ENCODE data around the gene ADCY5.

Gene ADCY5

DNA sequence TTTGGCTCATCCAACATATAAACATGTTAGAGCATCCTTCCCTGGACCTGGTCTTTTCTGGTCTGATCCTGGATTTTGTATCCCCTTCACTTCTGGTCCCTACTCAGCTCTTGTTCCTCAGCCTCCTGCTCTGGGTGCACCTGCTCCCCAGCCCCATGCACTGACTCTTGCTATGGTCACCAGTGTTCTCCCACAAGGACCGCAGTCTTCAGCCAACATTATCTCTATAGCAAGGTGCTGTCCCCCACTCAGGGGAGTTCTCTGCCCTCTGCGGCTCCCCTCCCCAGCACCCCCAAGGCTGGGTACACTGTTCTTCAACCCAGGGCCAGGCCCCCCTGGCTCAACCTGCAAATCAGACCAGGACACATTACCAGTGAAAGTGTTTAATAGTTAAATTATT lies 167.0 kb downstream of the ADCY5 start:
- H3K36me3 ChIP-seq (ENCODE audit: control insufficient read depth in 5 of 5, insufficient read depth in 5 of 5, low read length in 5 of 5) = peaks cover 3 to 68% (median 51%) of the 10 kb centered on the region in 5 donors
- no peak overlapping the region for H3K9ac ChIP-seq (ENCODE audit: low read length in 5 of 5)
- H3K9me3 ChIP-seq (ENCODE audit: control insufficient read depth in 5 of 5, low read length in 5 of 5) = no peaks in the 10 kb centered on the region
- H3K27ac ChIP-seq (ENCODE audit: low read depth, low read length) = no peak overlapping the region
- no peaks in the 10 kb centered on the region for H3K4me1 ChIP-seq (ENCODE audit: control insufficient read depth in 5 of 5, insufficient read depth in 5 of 5, low read length in 5 of 5)
- no peaks in the 10 kb centered on the region for H3K27me3 ChIP-seq (ENCODE audit: control insufficient read depth in 5 of 5, insufficient read depth in 4 of 5, low read length in 5 of 5)
- no peak overlapping the region for H3K4me3 ChIP-seq (ENCODE audit: low read depth in 1 of 5, low read length in 5 of 5)

- H3K27me3 ChIP-seq (ENCODE audit: control insufficient read depth in 5 of 5, insufficient read depth in 4 of 5, low read length in 5 of 5) = no peaks in the 10 kb centered on the region
- H3K36me3 ChIP-seq (ENCODE audit: control insufficient read depth in 5 of 5, insufficient read depth in 5 of 5, low read length in 5 of 5) = peaks cover 3 to 63% (median 47%) of the 10 kb centered on the region in 5 donors
- no peaks in the 10 kb centered on the region for H3K9me3 ChIP-seq (ENCODE audit: control insufficient read depth in 5 of 5, low read length in 5 of 5)
- no peak overlapping the region for H3K9ac ChIP-seq (ENCODE audit: low read length in 5 of 5)
- H3K27ac ChIP-seq (ENCODE audit: low read depth, low read length) = no peak overlapping the region
- H3K4me1 ChIP-seq (ENCODE audit: control insufficient read depth in 5 of 5, insufficient read depth in 5 of 5, low read length in 5 of 5) = no peaks in the 10 kb centered on the region
- H3K4me3 ChIP-seq (ENCODE audit: low read depth in 1 of 5, low read length in 5 of 5) = no peak overlapping the region
Observed at GRCh38 chr3:123281406-123281805, 167.5 kb downstream of the ADCY5 start.

- H3K9ac ChIP-seq (ENCODE audit: low read length in 5 of 5) = no peak overlapping the region
- H3K4me3 ChIP-seq (ENCODE audit: low read depth in 1 of 5, low read length in 5 of 5) = no peak overlapping the region
- no peak overlapping the region for H3K27ac ChIP-seq (ENCODE audit: low read depth, low read length)
- no peaks in the 10 kb centered on the region for H3K9me3 ChIP-seq (ENCODE audit: control insufficient read depth in 5 of 5, low read length in 5 of 5)
- H3K36me3 ChIP-seq (ENCODE audit: control insufficient read depth in 5 of 5, insufficient read depth in 5 of 5, low read length in 5 of 5) = peaks cover 3 to 40% (median 26%) of the 10 kb centered on the region in 5 donors
- no peaks in the 10 kb centered on the region for H3K27me3 ChIP-seq (ENCODE audit: control insufficient read depth in 5 of 5, insufficient read depth in 4 of 5, low read length in 5 of 5)
- H3K4me1 ChIP-seq (ENCODE audit: control insufficient read depth in 5 of 5, insufficient read depth in 5 of 5, low read length in 5 of 5) = peaks cover 0 to 5% (median 0%) of the 10 kb centered on the region in 5 donors
Observed at GRCh38 chr3:123279121-123279520, 169.8 kb downstream of the ADCY5 start.

DNA sequence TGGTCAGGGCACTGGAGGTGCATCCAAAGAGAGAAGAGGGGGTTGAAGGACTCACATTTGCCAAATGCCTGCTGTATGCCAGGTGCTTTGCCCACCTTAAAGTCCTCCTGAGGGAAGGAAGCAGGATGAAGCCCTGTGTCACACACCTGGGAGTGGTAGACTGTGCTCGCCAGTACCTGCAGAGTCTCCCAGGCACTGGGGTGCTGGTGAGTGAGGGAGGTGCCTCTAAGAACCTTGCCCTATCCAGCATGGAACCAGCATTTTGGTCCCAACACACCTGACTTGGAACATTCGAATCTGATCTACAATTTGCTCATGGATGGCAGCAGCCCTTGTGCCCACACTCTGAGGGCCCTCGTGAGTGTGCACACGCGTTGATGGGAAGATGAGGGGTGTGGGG lies 170.4 kb downstream of the ADCY5 start:
- H3K4me3 ChIP-seq (ENCODE audit: low read depth in 1 of 5, low read length in 5 of 5) = no peak overlapping the region
- peaks cover 0 to 5% (median 0%) of the 10 kb centered on the region in 5 donors for H3K4me1 ChIP-seq (ENCODE audit: control insufficient read depth in 5 of 5, insufficient read depth in 5 of 5, low read length in 5 of 5)
- H3K27ac ChIP-seq (ENCODE audit: low read depth, low read length) = no peak overlapping the region
- H3K9me3 ChIP-seq (ENCODE audit: control insufficient read depth in 5 of 5, low read length in 5 of 5) = no peaks in the 10 kb centered on the region
- H3K27me3 ChIP-seq (ENCODE audit: control insufficient read depth in 5 of 5, insufficient read depth in 4 of 5, low read length in 5 of 5) = no peaks in the 10 kb centered on the region
- no peak overlapping the region for H3K9ac ChIP-seq (ENCODE audit: low read length in 5 of 5)
- H3K36me3 ChIP-seq (ENCODE audit: control insufficient read depth in 5 of 5, insufficient read depth in 5 of 5, low read length in 5 of 5) = peaks cover 3 to 37% (median 25%) of the 10 kb centered on the region in 5 donors

DNA sequence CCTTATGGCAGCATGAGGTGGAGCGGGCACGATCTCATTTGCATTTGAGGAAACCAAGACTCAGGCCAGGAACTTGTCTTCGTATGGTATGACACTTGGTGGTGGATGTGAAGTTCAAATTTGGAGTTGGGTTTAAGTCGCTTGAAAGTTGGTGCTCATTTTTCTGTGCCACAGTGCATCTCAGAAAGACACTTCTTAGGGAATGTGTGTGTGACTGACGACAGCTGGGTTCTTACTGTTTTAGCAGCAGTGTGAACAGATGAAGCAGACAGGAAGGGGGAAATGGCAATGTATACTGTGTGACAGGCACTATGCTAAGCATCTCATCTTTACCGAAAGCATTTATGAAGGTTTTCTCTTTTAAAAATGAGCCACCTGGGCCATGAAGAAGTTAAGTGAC lies 171.8 kb downstream of the ADCY5 start:
- no peak overlapping the region for H3K4me3 ChIP-seq (ENCODE audit: low read depth in 1 of 5, low read length in 5 of 5)
- no peak overlapping the region for H3K9ac ChIP-seq (ENCODE audit: low read length in 5 of 5)
- H3K27ac ChIP-seq (ENCODE audit: low read depth, low read length) = no peak overlapping the region
- H3K9me3 ChIP-seq (ENCODE audit: control insufficient read depth in 5 of 5, low read length in 5 of 5) = no peaks in the 10 kb centered on the region
- peaks cover 0 to 5% (median 0%) of the 10 kb centered on the region in 5 donors for H3K4me1 ChIP-seq (ENCODE audit: control insufficient read depth in 5 of 5, insufficient read depth in 5 of 5, low read length in 5 of 5)
- H3K36me3 ChIP-seq (ENCODE audit: control insufficient read depth in 5 of 5, insufficient read depth in 5 of 5, low read length in 5 of 5) = peaks cover 0 to 25% (median 13%) of the 10 kb centered on the region in 5 donors
- H3K27me3 ChIP-seq (ENCODE audit: control insufficient read depth in 5 of 5, insufficient read depth in 4 of 5, low read length in 5 of 5) = no peaks in the 10 kb centered on the region

GRCh38 chr3:123276346-123277006 lies 172.4 kb downstream of the ADCY5 start:
- H3K27ac ChIP-seq (ENCODE audit: low read depth, low read length) = no peak overlapping the region
- H3K9me3 ChIP-seq (ENCODE audit: control insufficient read depth in 5 of 5, low read length in 5 of 5) = no peaks in the 10 kb centered on the region
- no peak overlapping the region for H3K4me3 ChIP-seq (ENCODE audit: low read depth in 1 of 5, low read length in 5 of 5)
- H3K36me3 ChIP-seq (ENCODE audit: control insufficient read depth in 5 of 5, insufficient read depth in 5 of 5, low read length in 5 of 5) = peaks cover 2 to 23% (median 10%) of the 10 kb centered on the region in 5 donors
- no peak overlapping the region for H3K9ac ChIP-seq (ENCODE audit: low read length in 5 of 5)
- H3K27me3 ChIP-seq (ENCODE audit: control insufficient read depth in 5 of 5, insufficient read depth in 4 of 5, low read length in 5 of 5) = no peaks in the 10 kb centered on the region
- H3K4me1 ChIP-seq (ENCODE audit: control insufficient read depth in 5 of 5, insufficient read depth in 5 of 5, low read length in 5 of 5) = peaks cover 0 to 9% (median 3%) of the 10 kb centered on the region in 5 donors

DNA sequence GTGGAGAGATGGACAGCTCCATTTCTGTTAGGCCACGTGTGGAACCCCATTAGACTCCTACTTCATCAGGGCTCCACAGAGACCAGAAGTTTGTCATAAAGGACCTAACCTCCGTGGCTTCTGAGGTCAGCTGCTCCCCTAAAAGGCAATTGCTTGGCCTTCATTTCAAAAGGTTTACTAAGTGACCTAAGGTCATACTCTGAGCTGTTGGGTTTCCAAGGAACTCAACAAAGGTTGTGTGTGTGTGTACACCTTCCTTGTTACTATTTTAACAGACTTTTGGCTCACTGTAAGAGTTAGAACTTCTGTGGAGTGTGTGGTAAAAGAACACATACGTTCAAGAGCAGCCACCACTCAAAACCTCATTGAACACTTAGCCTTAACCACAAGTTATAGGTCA lies 173.2 kb downstream of the ADCY5 start:
- Histone ChIP-seq H3K36me3 (ENCODE audit: control insufficient read depth in 5 of 5, insufficient read depth in 5 of 5, low read length in 5 of 5) (peaks cover 2 to 18% (median 6%) of the 10 kb centered on the region in 5 donors), H3K9ac (ENCODE audit: low read length in 5 of 5) (no peak overlapping the region), H3K9me3 (ENCODE audit: control insufficient read depth in 5 of 5, low read length in 5 of 5) (no peaks in the 10 kb centered on the region), H3K4me3 (ENCODE audit: low read depth in 1 of 5, low read length in 5 of 5) (no peak overlapping the region), H3K27me3 (ENCODE audit: control insufficient read depth in 5 of 5, insufficient read depth in 4 of 5, low read length in 5 of 5) (no peaks in the 10 kb centered on the region), H3K4me1 (ENCODE audit: control insufficient read depth in 5 of 5, insufficient read depth in 5 of 5, low read length in 5 of 5) (peaks cover 0 to 13% (median 4%) of the 10 kb centered on the region in 5 donors), H3K27ac (ENCODE audit: low read depth, low read length) (no peak overlapping the region)

DNA sequence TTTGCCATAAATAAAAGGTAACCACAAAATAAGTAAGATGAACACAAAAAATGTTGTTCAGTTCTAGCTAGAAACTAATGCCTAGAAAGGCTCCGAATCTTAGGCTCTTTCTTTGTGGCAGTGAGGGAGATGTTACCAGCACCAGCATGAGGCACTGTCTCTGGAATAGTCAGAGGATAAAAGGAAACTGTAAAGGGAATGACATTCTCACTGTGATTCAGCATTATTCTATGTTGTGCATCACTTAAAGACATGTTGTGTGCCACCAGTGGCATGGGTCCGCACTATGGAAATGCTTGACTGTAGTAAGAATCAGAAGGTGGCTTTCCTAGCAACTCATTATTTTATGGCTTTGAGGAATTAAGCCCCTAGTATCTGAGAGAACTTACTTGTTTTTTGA lies 176.3 kb downstream of the ADCY5 start:
- H3K36me3 ChIP-seq (ENCODE audit: control insufficient read depth in 5 of 5, insufficient read depth in 5 of 5, low read length in 5 of 5) = peaks cover 0 to 8% (median 3%) of the 10 kb centered on the region in 5 donors
- H3K4me3 ChIP-seq (ENCODE audit: low read depth in 1 of 5, low read length in 5 of 5) = no peak overlapping the region
- H3K27me3 ChIP-seq (ENCODE audit: control insufficient read depth in 5 of 5, insufficient read depth in 4 of 5, low read length in 5 of 5) = no peaks in the 10 kb centered on the region
- no peak overlapping the region for H3K27ac ChIP-seq (ENCODE audit: low read depth, low read length)
- peaks cover 0 to 13% (median 4%) of the 10 kb centered on the region in 5 donors for H3K4me1 ChIP-seq (ENCODE audit: control insufficient read depth in 5 of 5, insufficient read depth in 5 of 5, low read length in 5 of 5)
- H3K9ac ChIP-seq (ENCODE audit: low read length in 5 of 5) = no peak overlapping the region
- no peaks in the 10 kb centered on the region for H3K9me3 ChIP-seq (ENCODE audit: control insufficient read depth in 5 of 5, low read length in 5 of 5)

DNA sequence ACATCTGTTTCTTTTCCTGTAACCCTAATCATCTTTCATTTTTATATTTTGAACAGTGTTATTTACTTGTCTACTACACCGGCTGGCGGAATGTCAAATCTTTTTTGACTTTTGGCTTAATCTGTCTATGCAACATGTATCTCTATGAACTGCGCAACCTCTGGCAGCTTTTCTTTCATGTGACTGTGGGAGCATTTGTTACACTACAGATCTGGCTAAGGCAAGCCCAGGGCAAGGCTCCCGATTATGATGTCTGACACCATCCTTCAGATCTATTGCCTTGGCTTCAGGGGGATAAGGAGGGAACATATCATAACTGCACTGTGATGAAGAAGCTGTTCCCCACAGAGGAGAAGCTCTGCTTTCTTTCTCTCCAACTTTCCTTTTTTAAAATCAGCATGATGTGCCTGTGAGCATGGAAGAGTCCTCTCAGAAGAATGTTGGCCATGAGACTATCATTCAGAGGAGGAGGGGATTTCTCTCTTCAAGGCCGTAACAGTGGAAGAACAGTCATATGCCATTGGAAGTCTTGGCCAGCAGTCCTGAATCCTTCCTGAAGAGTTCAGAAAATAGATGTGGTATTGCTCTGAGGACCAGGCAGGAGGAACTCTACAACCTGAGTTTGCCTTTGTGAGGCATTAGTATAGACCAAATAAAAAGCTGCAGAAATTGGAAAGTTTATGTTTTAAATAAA lies 177.3 kb downstream of the ADCY5 start:
- Histone ChIP-seq H3K27ac (ENCODE audit: low read depth, low read length) (no peak overlapping the region), H3K4me3 (ENCODE audit: low read depth in 1 of 5, low read length in 5 of 5) (no peak overlapping the region), H3K9ac (ENCODE audit: low read length in 5 of 5) (no peak overlapping the region), H3K9me3 (ENCODE audit: control insufficient read depth in 5 of 5, low read length in 5 of 5) (no peaks in the 10 kb centered on the region), H3K27me3 (ENCODE audit: control insufficient read depth in 5 of 5, insufficient read depth in 4 of 5, low read length in 5 of 5) (no peaks in the 10 kb centered on the region), H3K4me1 (ENCODE audit: control insufficient read depth in 5 of 5, insufficient read depth in 5 of 5, low read length in 5 of 5) (peaks cover 0 to 13% (median 4%) of the 10 kb centered on the region in 5 donors), H3K36me3 (ENCODE audit: control insufficient read depth in 5 of 5, insufficient read depth in 5 of 5, low read length in 5 of 5) (peaks cover 0 to 8% (median 3%) of the 10 kb centered on the region in 5 donors)

DNA sequence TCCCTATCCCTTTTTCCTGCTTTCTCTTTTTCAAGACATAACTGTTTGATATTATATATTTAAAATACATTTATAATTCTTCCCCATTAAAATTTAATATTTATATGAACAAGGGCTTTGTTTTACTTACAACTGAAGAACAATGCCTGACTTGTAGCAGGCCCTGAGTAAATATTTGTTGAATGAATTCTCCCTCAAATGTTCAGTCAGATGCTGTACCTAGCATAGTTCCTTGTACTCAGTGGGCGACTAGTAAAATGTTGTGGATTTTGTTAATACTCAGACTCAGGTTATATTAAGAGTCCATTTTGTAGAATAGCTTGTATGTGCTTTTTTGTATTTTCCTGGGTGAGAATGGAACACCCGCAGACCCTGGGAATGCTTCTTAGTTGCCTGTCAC lies 178.1 kb downstream of the ADCY5 start:
- Histone ChIP-seq H3K27me3 (ENCODE audit: control insufficient read depth in 5 of 5, insufficient read depth in 4 of 5, low read length in 5 of 5) (no peaks in the 10 kb centered on the region), H3K27ac (ENCODE audit: low read depth, low read length) (no peak overlapping the region), H3K9ac (ENCODE audit: low read length in 5 of 5) (no peak overlapping the region), H3K4me1 (ENCODE audit: control insufficient read depth in 5 of 5, insufficient read depth in 5 of 5, low read length in 5 of 5) (peaks cover 0 to 13% (median 4%) of the 10 kb centered on the region in 5 donors), H3K36me3 (ENCODE audit: control insufficient read depth in 5 of 5, insufficient read depth in 5 of 5, low read length in 5 of 5) (peaks cover 0 to 8% (median 3%) of the 10 kb centered on the region in 5 donors), H3K4me3 (ENCODE audit: low read depth in 1 of 5, low read length in 5 of 5) (no peak overlapping the region), H3K9me3 (ENCODE audit: control insufficient read depth in 5 of 5, low read length in 5 of 5) (no peaks in the 10 kb centered on the region)

Data from subcutaneous abdominal adipose tissue (tissue), 5 donors.